Activated CD4-positive, alpha-beta T cell treated with anti-CD3 and anti-CD28 coated beads for 1 hour (primary cell): ENCODE data around the gene OR2A7.
"Not testable (repeated sequence)": the region's sequence is repeated elsewhere in the genome, so short reads cannot be mapped to it uniquely, and the experiment has no call there.

Experiments used
- DNase-seq: peaks from one replicate; pipeline ENCODE4 v3.0.0-alpha.2; 2020

The OR2A7 gene, protein sequence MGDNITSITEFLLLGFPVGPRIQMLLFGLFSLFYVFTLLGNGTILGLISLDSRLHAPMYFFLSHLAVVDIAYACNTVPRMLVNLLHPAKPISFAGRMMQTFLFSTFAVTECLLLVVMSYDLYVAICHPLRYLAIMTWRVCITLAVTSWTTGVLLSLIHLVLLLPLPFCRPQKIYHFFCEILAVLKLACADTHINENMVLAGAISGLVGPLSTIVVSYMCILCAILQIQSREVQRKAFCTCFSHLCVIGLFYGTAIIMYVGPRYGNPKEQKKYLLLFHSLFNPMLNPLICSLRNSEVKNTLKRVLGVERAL

DNA sequence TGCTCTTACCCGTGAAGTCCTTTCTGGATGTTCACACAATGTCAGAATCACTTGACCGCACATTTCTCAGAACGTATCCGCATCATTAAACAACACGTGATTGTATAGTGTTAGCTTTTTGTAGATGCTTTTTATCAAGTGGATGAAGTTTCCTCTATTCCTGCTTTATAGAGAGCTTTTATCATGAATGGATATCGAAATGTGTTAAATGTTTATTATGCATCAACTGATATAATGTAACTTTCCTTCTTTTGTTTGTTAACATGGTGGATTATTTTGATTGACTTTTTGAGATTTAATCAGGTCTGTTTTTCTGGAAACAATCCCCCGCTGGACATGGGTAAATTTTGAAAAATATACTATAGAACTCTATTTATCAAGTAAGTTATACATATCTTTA is at the start of gene OR2A7:
TSS of gene OR2A7 (minus strand) at position 101 of the 400 bp plus-strand sequence. CDS start 5,164 bp downstream, outside the sequence.
- not testable (repeated sequence) for DNase-seq

DNA sequence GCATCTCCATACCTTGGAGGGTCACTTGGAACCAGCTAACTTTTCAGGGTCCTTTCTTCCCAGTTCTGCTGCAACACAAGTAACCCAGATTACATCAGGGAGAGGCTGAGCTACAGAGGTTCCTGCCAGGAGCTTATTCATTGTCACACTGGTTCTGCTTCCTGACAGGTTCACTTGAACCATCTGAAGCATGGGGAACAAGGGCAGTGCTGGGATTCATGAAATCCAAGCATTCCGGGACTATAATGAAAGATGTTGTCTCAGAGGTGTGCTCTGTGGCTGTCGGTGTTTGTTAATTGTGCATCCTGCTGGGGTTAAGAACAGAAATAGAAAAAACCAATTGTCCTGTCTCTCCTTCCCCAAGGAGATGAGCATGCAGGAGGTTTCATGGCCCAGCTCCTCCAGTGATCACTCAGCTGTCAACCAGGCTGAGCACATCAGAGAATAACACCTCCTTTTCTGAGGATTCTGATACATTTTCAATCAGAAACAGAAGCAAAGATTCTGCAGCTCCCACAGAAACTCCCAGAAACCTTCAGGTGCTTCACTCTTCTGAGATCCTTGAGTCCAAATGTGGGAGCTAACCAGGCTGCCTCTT is 47.4 kb upstream of the OR2A7 start, which contains the start of gene OR2A1:
TSS of gene OR2A1 (plus strand) at position 548 of the 598 bp plus-strand sequence. CDS start 5,706 bp downstream, outside the sequence.
- DNase-seq, result not testable (repeated sequence)

DNA sequence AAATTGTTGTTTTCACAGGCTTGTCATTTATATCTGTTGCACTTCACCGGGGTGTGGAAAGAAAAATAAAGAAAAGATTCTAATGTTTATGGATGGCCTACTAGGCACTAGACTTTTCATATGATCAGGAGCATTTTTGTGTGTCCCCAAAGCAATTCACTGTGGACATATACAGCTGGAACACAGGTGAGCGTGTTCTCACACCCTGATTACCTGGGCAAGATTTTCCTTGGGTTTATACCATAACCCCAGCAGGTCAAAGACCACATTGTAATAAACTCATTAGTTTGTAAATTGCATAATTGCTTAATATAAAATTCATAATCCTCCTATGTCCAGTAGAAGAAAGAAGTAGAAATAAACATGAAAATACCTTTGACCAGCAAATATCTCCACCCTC is 46.6 kb upstream of the OR2A7 start:
- DNase-seq, result not testable (repeated sequence)

DNA sequence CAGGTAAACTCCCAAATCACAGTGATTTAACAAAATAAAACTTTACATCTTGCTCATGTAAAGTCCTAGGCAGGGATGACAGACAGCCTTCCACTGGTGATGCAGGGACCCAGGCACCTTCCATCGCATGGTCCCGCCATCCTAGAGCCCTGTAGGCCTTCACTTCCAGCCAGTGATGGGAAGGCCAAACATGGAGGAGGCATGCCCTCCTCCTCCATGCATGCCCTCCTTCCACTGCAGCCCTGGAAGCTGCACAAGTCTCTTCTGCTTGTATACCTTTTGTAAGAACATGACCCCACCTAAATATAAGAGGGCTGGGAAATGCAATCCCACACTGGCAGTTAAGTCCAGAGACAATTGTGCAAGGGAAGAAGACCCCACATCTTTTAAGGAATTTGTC is 45.1 kb upstream of the OR2A7 start:
- not testable (repeated sequence) for DNase-seq

DNA sequence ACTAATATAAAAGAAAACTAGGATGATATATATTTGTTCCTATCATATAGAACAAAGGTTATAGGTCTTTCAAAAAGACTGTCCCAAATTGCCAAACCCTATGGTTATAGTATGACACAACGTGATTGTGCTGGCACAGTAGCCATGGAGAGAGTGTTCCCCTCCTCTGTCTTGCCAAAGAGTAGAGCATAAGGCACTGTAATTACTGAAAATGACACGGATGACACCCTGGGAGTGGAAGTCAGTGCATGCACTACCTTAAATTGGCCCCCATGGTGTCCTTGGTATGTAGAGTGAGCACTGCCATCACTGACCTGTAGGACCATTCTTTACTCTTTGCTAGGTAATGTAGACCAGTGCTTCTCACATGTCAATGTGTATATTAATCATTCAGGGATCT is 40.6 kb upstream of the OR2A7 start:
- not testable (repeated sequence) for DNase-seq

DNA sequence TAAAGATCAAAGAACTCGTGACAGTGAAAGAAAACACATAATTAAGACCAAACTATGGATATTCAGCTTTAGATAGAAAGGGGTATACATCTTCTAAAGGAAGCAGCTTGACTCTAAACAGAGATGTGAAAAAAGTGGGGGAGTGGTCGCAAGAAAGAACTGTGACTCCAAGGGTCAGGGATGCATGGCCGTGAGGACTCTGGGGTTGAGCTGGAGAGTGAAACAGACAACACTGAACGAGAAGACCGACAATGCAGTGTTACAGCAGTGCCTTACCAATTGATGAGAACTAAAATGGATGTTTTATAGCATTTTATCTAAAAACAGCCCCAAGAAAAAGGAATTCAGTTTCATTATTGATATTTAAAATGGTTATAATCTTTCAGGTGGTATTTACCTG is 39.0 kb upstream of the OR2A7 start:
- DNase-seq, result not testable (repeated sequence)

DNA sequence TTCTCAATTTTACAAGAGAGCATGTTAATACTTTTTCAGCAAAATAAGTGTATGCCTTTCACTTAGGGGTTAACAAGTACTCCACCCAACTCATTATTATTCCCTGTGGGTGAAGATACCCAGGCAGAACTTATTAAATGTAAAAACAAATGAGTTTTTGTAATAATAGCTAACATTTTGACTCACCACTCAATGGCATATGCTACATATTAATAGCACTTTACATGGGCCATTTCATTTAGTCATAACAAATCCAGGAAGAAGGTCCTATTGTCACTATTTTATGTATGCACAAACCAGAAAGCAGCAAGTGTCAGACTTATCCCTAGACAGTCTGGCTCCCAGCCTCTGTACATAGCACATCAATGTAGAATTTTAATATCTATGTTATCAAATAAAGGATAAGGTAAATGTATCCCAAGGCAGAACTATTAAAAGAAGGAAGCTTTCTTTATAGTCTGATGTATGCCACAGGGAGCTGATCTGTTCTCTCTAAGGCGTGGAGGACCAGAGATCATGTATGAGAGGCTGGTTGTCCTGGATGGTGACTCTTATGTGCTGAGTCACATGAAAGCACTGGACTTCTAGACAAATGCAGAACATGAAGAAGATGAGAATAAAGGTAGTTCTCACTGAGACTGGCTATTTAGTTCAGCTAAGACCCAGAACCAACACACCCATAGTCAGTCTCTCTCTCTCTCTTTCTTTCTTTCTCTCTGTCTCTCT is 38.1 kb upstream of the OR2A7 start:
- DNase-seq, result not testable (repeated sequence)

DNA sequence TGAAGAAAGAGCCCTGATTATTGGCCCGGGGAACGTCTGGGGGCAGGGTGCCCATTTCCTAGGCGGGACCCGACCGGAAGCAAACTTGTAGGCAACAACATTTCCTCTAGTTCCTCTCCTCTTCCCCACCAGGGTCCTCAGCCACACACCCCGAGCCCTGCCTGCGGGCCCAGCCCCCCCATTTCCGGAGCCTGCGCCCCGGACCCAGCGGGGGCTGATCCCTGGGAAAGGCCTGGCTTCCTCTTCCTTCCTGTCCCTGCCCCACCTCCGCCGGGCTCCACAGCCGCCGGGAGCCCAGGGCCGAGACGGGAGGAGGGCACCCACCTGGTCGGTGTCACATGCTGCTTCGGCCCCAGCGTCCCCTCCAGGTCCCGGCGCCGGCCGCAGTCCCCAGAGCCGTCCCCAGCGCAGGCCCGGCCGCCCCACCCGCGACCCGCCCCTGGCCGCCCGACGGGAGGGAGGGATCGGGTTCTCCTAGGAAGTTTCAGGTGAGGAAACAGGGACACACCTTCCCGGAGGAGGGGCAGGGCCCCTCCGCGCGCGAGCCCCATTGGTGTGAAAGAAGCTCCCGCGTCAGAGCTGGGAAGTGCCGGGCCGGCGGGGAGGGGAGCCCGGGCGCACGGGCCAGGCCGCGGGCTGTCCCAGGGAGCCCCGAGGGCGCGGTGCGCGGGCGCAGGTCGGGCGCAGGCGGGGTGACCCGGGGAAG is 29.4 kb upstream of the OR2A7 start:
- not testable (repeated sequence) for DNase-seq

DNA sequence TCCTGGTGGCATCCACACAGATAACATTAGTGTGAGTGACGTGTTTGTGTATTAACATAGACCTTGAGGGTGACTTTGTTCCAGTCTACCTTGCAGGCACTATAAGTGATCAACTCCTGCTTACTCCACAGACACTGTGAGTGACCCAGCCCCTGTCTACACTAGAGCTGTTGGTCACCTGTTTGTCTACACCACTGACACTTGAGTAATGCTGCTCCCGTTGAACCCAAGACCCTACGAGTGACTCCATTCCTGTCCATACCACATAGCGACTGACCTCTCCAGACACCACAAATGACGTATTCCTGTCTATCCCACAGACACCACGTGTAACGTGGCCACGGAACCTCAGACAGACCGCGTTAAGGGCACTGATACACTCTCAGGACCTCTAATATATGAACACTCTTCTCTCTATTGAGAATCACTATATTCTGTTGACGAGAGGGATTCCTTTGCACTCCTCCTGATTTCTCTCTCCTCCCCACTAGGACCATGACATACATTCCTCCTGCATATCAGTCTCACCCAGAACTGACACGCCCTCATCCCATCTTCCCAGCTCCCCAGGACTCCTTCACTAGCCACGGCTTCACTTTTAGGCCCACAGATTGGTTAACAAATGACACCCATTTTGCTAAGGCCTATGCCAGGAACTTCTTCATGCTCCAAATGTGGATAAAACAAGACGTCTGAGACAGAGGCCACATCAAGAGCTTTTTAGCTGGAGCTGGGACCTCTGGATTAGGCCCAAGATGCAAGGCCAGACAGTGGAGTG is 28.0 kb upstream of the OR2A7 start:
- DNase-seq, result not testable (repeated sequence)

DNA sequence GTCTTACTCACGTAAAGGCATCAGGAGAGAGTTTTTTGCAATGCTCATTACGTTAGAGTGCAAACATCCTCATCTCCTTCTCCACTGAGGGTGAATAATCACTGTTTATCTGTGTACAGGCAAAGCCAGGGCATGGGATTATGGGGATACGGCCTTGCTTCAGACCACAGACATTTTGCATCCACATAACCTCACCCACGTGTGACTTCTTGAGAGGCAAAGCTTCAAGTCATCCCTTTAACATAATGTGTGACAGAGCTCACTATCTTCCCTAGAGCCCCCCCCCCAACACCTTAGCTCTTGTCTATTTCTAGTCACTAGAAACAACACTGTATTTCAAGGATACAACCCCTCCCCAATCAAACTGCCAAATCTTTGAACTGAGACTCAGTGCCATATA is 27.0 kb upstream of the OR2A7 start:
- DNase-seq, result not testable (repeated sequence)

DNA sequence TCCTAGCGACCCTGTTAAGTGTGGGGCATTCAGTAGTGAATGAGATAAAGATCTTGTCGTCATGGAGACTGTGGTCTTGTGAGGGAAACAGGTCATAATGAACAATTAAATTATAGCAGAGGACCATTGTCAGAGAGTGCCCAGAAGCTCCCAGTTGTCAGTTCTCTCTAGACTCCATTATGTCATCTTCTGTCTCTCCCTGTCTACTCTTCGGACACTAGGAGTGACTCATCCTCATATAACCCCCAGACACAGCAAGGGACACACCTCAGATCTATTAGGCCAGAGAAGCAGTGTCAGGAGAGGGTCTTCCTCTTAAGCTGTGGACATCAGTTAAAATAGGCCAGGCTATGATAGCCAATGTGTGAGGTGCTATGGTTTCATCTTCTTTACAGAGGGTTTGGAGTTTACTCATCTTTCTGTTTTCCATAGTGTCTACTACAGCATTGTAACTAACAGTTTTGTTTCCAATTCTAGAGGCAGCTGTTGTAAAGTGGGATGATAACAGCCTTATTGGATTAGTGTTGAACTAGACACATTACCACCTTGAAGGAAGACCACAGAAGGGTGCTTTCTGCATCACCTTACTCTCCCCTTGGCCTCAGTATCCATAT is 22.7 kb upstream of the OR2A7 start:
- not testable (repeated sequence) for DNase-seq

DNA sequence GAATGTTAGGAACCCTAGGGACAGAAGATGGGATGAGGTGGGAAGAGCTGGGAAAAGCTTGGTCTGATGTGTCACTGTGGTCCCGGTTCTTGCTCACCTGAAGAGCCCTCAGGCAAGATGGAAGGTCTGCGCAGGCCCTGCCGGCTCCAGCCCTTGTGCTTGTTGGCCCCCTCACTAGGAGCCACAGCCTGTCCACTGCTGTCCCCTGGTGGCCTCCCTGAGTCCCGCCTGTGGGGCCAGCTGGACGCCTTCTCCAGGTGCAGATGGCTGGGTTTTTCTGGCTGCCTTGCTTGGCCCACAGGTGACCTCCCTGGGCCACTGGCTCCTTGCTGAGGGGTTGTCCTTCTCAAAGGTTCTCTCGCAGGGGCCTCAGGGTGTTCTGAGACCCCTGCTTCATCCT is 19.1 kb upstream of the OR2A7 start:
- DNase-seq, result not testable (repeated sequence)

DNA sequence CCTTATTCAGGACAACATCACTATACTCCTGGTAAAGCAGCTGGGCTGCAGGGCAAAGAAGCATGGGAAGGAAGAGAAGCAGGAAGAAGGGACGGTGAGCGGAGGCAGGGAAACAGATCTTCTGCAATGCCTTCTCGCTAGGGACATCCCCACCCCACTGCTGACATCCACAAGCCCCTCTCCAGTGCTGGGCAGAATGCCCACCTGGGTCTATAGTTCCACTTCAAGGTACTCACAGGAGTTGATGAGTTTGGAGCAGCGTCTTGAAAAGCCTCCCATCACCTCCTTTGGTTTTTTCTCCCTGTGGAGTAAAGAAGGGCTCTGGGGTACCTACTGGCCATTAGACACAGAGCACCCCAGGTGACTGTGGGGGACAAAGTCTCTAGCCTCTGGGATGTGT is 17.9 kb upstream of the OR2A7 start:
- DNase-seq, result not testable (repeated sequence)

DNA sequence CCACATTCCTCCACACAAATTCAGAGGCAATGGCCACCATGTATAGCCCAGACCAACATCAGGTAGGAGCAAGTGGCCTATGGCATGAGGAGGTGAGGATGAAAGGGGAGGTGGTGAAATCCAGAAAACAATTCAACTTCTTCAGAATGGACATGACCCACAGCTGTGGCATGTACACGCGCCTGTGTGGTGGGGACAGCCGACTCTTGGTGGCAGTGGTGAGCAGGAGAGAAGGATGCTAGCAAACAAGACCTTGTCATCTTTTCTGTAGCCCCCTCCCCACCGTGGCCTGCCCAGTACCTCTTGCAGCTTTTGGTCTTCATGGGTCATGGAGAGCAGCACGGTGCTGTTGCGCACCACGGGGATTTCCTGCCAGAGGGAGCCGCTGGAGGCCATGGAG is 17.4 kb upstream of the OR2A7 start:
- DNase-seq, result not testable (repeated sequence)

DNA sequence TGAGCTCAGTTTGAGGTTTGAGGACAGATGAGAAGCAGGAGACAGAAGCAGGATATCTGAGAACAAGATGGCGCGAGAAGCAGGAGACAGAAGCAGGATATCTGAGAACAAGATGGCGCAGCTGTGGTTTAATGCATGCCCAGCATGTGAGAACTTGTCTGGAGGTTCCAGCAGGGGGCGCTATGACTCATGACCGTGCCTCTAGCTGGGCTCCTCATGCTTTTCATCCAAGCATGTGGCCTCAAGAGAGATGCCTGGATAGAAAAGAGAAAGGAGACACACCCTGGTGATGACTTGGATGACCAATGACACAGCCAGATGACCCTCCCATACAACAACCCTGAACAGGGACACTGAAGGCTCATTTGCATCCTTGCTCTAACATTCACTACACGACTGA is 15.4 kb upstream of the OR2A7 start:
- DNase-seq, result not testable (repeated sequence)

DNA sequence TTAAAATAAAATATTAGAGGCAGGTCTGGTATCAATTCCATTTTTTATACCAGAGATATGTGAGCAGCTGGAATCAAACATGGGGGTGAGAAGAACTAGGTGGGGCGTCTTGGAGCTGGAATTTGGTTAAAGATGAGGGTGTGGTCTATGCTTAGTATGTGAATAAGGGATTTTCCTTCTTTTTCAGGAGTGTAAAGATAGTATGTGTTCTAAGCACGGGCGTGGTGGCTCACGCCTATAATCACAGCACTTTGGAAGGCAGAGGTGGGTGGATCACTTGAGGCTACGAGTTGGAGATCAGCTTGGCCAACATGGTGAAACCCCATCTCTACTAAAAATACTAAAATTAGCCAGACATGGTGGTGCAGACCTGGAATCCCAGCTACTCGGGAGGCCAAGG is 10.7 kb upstream of the OR2A7 start:
- not testable (repeated sequence) for DNase-seq

DNA sequence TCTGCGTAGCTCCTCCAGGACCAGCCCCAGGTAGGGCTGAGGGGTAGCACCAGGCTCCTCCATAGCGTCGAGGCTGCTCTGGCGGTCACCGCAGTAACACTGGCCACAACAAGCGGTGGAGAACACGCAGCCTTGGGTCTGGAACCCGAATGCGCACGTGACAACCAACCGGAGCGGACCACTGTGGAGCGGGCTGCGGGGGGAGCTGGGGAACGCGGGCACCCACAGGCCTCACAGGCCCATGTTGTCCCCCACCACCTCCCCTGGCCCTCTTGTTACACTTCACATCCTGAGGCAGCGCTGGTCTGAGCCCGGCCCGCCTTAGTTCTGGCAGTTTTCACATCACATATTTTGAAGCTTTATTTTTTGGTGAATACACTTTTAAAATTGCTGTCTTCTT is 4.6 kb upstream of the OR2A7 start, which contains the start of gene CTAGE8:
TSS of gene CTAGE8 (minus strand) at position 101 of the 400 bp plus-strand sequence. CDS start at position 63, 38 bp downstream.
- not testable (repeated sequence) for DNase-seq

DNA sequence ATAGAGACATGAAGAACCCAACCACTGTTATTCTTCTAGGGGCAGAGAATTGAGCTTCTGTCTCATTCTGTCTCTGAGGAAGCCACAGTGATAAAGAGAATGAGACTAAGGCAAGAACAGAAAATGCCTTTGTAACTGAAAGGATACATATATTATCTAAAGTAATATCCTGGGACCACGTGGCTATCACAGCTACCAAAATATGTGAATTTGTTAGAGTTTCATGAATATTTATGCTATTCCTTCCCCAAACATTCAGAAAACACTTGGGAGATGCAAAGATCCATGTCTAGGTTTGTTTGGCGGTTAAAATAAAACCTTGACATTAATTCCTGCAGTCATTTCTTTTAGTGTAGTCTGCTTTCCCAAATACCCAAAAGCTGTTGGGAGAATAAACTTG is 2.5 kb downstream of the OR2A7 start:
- DNase-seq, result not testable (repeated sequence)

DNA sequence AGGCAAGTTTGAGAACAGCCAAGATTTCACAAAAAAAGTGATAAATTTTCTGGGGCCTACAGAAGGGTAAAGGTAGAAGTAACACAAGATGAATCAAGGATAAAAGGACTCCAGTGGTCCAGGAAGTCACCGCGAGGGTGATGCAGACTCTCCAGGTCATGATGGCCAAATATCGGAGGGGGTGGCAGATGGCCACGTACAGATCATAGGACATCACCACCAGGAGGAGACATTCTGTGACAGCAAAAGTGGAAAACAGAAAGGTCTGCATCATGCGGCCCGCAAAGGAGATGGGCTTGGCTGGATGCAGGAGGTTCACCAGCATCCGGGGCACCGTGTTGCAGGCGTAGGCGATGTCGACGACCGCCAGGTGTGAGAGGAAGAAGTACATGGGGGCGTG is 5.5 kb downstream of the OR2A7 start:
- DNase-seq, result not testable (repeated sequence)

DNA sequence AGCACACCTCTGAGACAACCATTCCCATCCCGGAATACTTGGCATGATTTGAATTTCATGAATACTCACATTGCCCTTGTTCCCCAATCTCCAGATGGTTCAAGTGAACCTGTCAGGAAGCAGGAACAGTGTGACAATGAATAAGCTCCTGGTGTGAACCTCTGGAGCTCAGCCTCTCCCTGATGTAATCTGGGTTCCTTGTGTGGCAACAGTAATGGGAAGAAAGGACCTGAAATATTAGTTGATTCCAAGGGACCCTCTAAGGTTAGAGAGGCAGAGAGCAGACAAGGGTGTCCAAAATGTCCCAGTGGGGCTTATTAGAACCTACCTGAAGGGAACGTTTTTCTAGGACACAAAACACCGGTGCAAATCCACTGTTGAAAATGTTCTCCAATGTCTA is 8.5 kb downstream of the OR2A7 start:
- DNase-seq, result no peak

DNA sequence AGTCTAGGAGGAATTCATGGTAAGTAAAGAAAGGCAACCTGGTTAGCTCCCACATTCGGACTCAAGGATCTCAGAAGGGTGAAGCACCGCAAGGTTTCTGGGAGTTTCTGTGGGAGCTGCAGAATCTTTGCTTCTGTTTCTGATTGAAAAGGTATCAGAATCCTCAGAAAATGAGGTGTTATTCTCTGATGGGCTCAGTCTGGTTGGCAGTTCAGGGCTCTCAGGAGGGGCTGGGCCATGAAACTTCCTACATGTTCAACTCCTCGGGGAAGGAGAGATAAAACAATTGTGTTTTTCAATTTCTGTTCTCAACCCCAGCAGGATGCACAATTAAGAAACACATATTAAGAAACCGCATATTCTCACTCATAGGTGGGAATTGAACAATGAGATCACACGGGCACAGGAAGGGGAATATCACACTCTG is 9.1 kb downstream of the OR2A7 start:
- no peak for DNase-seq
